NCI-H460 (cell line): ENCODE data around the gene IFNG-AS1. TPM values are rescaled to one million over a fixed set of nuclear protein-coding genes. Genes with fewer than 3 reads are reported as not detected.

Experiments used
- DNase-seq: peaks from one replicate; pipeline ENCODE4 v3.0.0-alpha.2; 2016; ENCODE audit warnings: low read depth; ENCODE audit errors: extremely low read depth
- total RNA-seq: library from RNA; depleted of rRNA; stranded (reverse); fragments of >200 nt; shearing (Covaris generic); gene quantifications from 2 replicates; pipeline ENCODE4 v1.2.3, GENCODE V29; 2014

Gene IFNG-AS1
- total RNA-seq, 1 experiment from 2014 or later: not detected

GRCh38 chr12:67993143-67993542, 3.9 kb downstream of the IFNG-AS1 start:
- DNase-seq: no peak

- no peak for DNase-seq
These were observed 4.8 kb downstream of the IFNG-AS1 start for GRCh38 chr12:67994046-67994445.

- DNase-seq: no peak
These were observed 7.1 kb downstream of the IFNG-AS1 start for GRCh38 chr12:67996347-67996746.

- no peak for DNase-seq
These were observed 9.1 kb downstream of the IFNG-AS1 start for GRCh38 chr12:67998379-67998778.

GRCh38 chr12:67999244-67999643, 10.0 kb downstream of the IFNG-AS1 start:
- DNase-seq: no peak

GRCh38 chr12:68001486-68002466, 12.5 kb downstream of the IFNG-AS1 start:
- no peak for DNase-seq

GRCh38 chr12:68003777-68004176, 14.5 kb downstream of the IFNG-AS1 start:
- no peak for DNase-seq

GRCh38 chr12:68007033-68007432, 17.8 kb downstream of the IFNG-AS1 start:
- no peak for DNase-seq

- DNase-seq: no peak
These were observed 18.2 kb downstream of the IFNG-AS1 start for GRCh38 chr12:68007466-68007865.

GRCh38 chr12:68011206-68011881, 22.1 kb downstream of the IFNG-AS1 start:
- DNase-seq: no peak

- DNase-seq: no peak
These were observed 22.6 kb downstream of the IFNG-AS1 start for GRCh38 chr12:68011882-68012207.

GRCh38 chr12:68012712-68013111, 23.5 kb downstream of the IFNG-AS1 start:
- no peak for DNase-seq

GRCh38 chr12:68013181-68013580, 23.9 kb downstream of the IFNG-AS1 start:
- DNase-seq: no peak

- no peak for DNase-seq
These were observed 26.9 kb downstream of the IFNG-AS1 start for GRCh38 chr12:68016136-68016535.

- no peak for DNase-seq
These were observed 29.1 kb downstream of the IFNG-AS1 start for GRCh38 chr12:68018315-68018714.

GRCh38 chr12:68020049-68020448, 30.8 kb downstream of the IFNG-AS1 start:
- DNase-seq: no peak

GRCh38 chr12:68020699-68021098, 31.5 kb downstream of the IFNG-AS1 start:
- DNase-seq: no peak

GRCh38 chr12:68028647-68029046, 39.4 kb downstream of the IFNG-AS1 start:
- DNase-seq: no peak

- no peak for DNase-seq
These were observed 41.0 kb downstream of the IFNG-AS1 start for GRCh38 chr12:68030248-68030647.

GRCh38 chr12:68031174-68031573, 41.9 kb downstream of the IFNG-AS1 start:
- no peak for DNase-seq

- DNase-seq: no peak
These were observed 42.9 kb downstream of the IFNG-AS1 start for GRCh38 chr12:68031881-68032739.
